Right lobe of liver (tissue), 4 donors: Measurements from ENCODE around the gene CDK14.

Experiments
- CTCF ChIP-seq, 4 donors: fragments of 200-600 bp in 3 of 4; fragments of 450-650 bp in 1 of 4; IDR thresholded peaks; one replicate each; pipeline versions ENCODE4 v1.5.1 to v1.8.0; 2016 to 2022; ENCODE audit warnings: antibody characterized with exemption in 4 of 4, mild to moderate bottlenecking in 2 of 4
- POLR2A ChIP-seq: fragments of 450-650 bp; IDR thresholded peaks from one replicate; pipeline ENCODE4 v1.6.1; 2017; ENCODE audit warnings: antibody characterized with exemption, mild to moderate bottlenecking
- donor health status: DM: no; HTN: no; CAD: no.
- donor health status: DM: no; HTN: no; CAD: no.
- donor health status: DM: no; HTN: yes; CAD: no.

- TF ChIP-seq CTCF (IDR thresholded peaks at IDR 0.05) (no peak), POLR2A (no peak)
Observed at GRCh38 chr7:90599892-90600555, 3.9 kb downstream of the CDK14 start.
